ENCODE measurements around the gene ING5.

- TF ChIP-seq CTCF (IDR thresholded peaks at IDR 0.05): no peak
- no peak for TF ChIP-seq SIN3A (IDR thresholded peaks at IDR 0.05; ENCODE audit: borderline replicate concordance, insufficient read depth, low read depth, low read length)
Measured at GRCh38 chr2:241680044-241680443, 21.8 kb upstream of the ING5 start.

All from Panc1 (cell line).